Body of pancreas (tissue), 4 donors: Measurements from ENCODE around the gene XNDC1N. TPM values are rescaled to one million over a fixed set of nuclear protein-coding genes. Genes with fewer than 3 reads are reported as not detected.
A peak's percentile ranks its signal among the peaks of the same experiment; 100 is the strongest.

Source experiments
- ATAC-seq: fragments of 150-250 bp; one replicate; pipeline ENCODE4 v1.9.1; 2016
- DNase-seq, 4 donors: peaks; one replicate each; pipeline ENCODE4 v3.0.0-alpha.2; 2019
- H3K27ac ChIP-seq, 4 donors: fragments of 200-600 bp; sonication (generic); 1 replicate in 3 of 4; 2 replicates in 1 of 4; pipeline versions ENCODE4 v1.5.1 to v1.6.1; 2016 to 2019; ENCODE audit warnings: mild to moderate bottlenecking in 1 of 4, mixed read lengths in 1 of 4, moderate library complexity in 1 of 4
- H3K27me3 ChIP-seq, 2 donors: fragments of 200-600 bp; sonication (generic); one replicate each; pipeline ENCODE4 v1.6.0; 2016; ENCODE audit warnings: mild to moderate bottlenecking in 1 of 2
- H3K36me3 ChIP-seq, 2 donors: fragments of 200-600 bp; sonication (generic); replicated peaks in 1 of 2; 2 replicates each; pipeline ENCODE4 v1.5.1; 2016; ENCODE audit warnings: low read depth in 2 of 2; ENCODE audit not compliant: insufficient read depth in 1 of 2
- H3K4me1 ChIP-seq: fragments of 200-600 bp; sonication (generic); one replicate; pipeline ENCODE4 v1.6.0; 2016
- H3K4me3 ChIP-seq, 2 donors: fragments of 200-600 bp; sonication (generic); 1 replicate in 1 of 2; 2 replicates in 1 of 2; pipeline ENCODE4 v1.5.1; 2016 to 2019
- H3K9me3 ChIP-seq, 3 donors: fragments of 200-600 bp; sonication (generic); 1 replicate in 2 of 3; 2 replicates in 1 of 3; pipeline ENCODE4 v1.5.1; 2016
- CTCF ChIP-seq, 7 experiments: fragments of 450-650 bp in 4 of 7; fragments of 200-600 bp in 3 of 7; sonication (generic) in 3 of 7; IDR thresholded peaks; one replicate each; pipeline ENCODE4 v1.5.1; 2016 to 2019; ENCODE audit warnings: antibody characterized with exemption in 7 of 7
- POLR2A ChIP-seq, 3 donors: fragments of 450-650 bp; IDR thresholded peaks; one replicate each; pipeline ENCODE4 v1.6.1; 2016; ENCODE audit warnings: antibody characterized with exemption in 3 of 3, mild to moderate bottlenecking in 2 of 3
- WGBS, 2 donors: methylation state at CpG; one replicate each; pipeline ENCODE4 v1.1.5; 2017; 5-methylcytosine and 5-hydroxymethylcytosine counted together
- intact Hi-C: fragments of 100-400 bp; cut with DNase I; formaldehyde crosslinking; loops from one replicate; pipeline ENCODE4 v1.15.1; 2023
- total RNA-seq, 2 donors: library from RNA; depleted of rRNA; stranded (reverse); fragments of >200 nt; gene quantifications; one replicate each; pipeline ENCODE4 v1.1.0, GENCODE V29; 2016

Gene XNDC1N
- total RNA-seq, 2 donors from 2014 or later: 7.3 to 14.5 TPM

- no peaks in the 10 kb centered on the region for H3K27me3 ChIP-seq
- TF ChIP-seq CTCF (IDR thresholded peaks at IDR 0.05) (no peak), POLR2A (IDR thresholded peaks at IDR 0.05) (no peak)
- WGBS, 2 donors: 36 to 45% methylated on average over 2 of the region's 2 CpGs
- H3K4me3 ChIP-seq: no peak overlapping the region
- H3K4me1 ChIP-seq: peaks cover 31% of the 10 kb centered on the region
- DNase-seq (no peak), ATAC-seq (no peak)
- H3K36me3 ChIP-seq: no peaks in the 10 kb centered on the region
- no peaks in the 10 kb centered on the region for H3K9me3 ChIP-seq
- H3K27ac ChIP-seq: no peak overlapping the region
- intact Hi-C loops: no loop called here
Observed at GRCh38 chr11:71946144-71946571, 17.8 kb upstream of the XNDC1N start.

GRCh38 chr11:71940561-71941219, 12.3 kb upstream of the XNDC1N start:
- ATAC-seq: no peak
- Histone ChIP-seq H3K27ac (no peak overlapping the region), H3K9me3 (no peaks in the 10 kb centered on the region), H3K27me3 (no peaks in the 10 kb centered on the region), H3K4me1 (peaks cover 18% of the 10 kb centered on the region), H3K36me3 (no peaks in the 10 kb centered on the region), H3K4me3 (no peak overlapping the region)
- 90 to 92% methylated on average over 6 of the region's 6 CpGs for WGBS, 2 donors
- TF ChIP-seq POLR2A (IDR thresholded peaks at IDR 0.05) (no peak), CTCF (IDR thresholded peaks at IDR 0.05) (no peak)
- intact Hi-C loops: no loop called here
- no peak for DNase-seq

GRCh38 chr11:71937826-71938225, 9.4 kb upstream of the XNDC1N start:
- peaks cover 30% of the 10 kb centered on the region for H3K4me1 ChIP-seq
- ATAC-seq (no peak), DNase-seq (no peak)
- intact Hi-C loops: no loop called here
- WGBS, 2 donors: 89 to 96% methylated on average over 1 of the region's 1 CpG
- H3K9me3 ChIP-seq: no peaks in the 10 kb centered on the region
- H3K27ac ChIP-seq: peak overlapping the region in 1 of 4 donors; percentile 42
- H3K27me3 ChIP-seq: no peaks in the 10 kb centered on the region
- H3K36me3 ChIP-seq: no peaks in the 10 kb centered on the region
- no peak for TF ChIP-seq CTCF (IDR thresholded peaks at IDR 0.05)
- no peak for TF ChIP-seq POLR2A (IDR thresholded peaks at IDR 0.05)
- H3K4me3 ChIP-seq: no peak overlapping the region

GRCh38 chr11:71936825-71937224, 8.4 kb upstream of the XNDC1N start:
- Histone ChIP-seq H3K9me3 (no peaks in the 10 kb centered on the region), H3K4me1 (peaks cover 31% of the 10 kb centered on the region), H3K27ac (no peak overlapping the region), H3K36me3 (no peaks in the 10 kb centered on the region), H3K4me3 (no peak overlapping the region), H3K27me3 (no peaks in the 10 kb centered on the region)
- ATAC-seq: no peak
- WGBS, 2 donors: 41 to 44% methylated on average over 5 of the region's 5 CpGs
- DNase-seq: no peak
- TF ChIP-seq CTCF (IDR thresholded peaks at IDR 0.05) (no peak), POLR2A (IDR thresholded peaks at IDR 0.05) (no peak)
- intact Hi-C loops: no loop called here

- H3K36me3 ChIP-seq: no peaks in the 10 kb centered on the region
- no peak overlapping the region for H3K27ac ChIP-seq
- intact Hi-C loops: no loop called here
- DNase-seq: no peak
- no peaks in the 10 kb centered on the region for H3K9me3 ChIP-seq
- no peaks in the 10 kb centered on the region for H3K27me3 ChIP-seq
- WGBS, 2 donors: 84 to 85% methylated on average over 4 of the region's 4 CpGs
- peaks cover 32% of the 10 kb centered on the region for H3K4me1 ChIP-seq
- no peak for TF ChIP-seq POLR2A (IDR thresholded peaks at IDR 0.05)
- TF ChIP-seq CTCF (IDR thresholded peaks at IDR 0.05): no peak
- no peak for ATAC-seq
- no peak overlapping the region for H3K4me3 ChIP-seq
Observed at GRCh38 chr11:71935338-71935925, 7.0 kb upstream of the XNDC1N start.
